Measurements from ENCODE around the gene CNR2. TPM values are rescaled to one million over a fixed set of nuclear protein-coding genes. Genes with fewer than 3 reads are reported as not detected.

Gene CNR2
- total RNA-seq, 2 donors from 2014 or later, result not detected

- DNase-seq, result no peak
- intact Hi-C loops (cut with DNase I), result no loop called here
- no peak for ATAC-seq
These were observed 14.1 kb downstream of the CNR2 start for GRCh38 chr1:23899070-23899469.

DNA sequence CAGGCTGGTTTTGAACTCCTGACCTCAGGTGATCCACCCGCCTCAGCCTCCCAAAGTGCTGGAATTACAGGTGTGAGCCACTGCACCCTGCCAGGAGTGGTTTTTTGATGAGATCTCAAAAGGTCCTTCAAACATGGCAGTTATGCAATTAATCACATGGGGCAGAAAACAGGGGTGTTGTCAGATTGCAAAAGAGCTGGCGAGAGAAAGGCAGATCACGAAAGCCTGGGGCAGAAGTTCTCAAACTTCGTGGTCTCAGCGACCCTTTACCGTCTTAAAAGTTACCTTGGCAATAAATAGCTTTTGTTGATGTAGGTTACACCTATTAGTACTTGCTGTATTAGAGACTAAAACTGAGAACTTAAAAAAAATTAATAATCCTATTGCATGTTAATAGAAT lies 16.1 kb downstream of the CNR2 start:
- DNase-seq, result no peak
- intact Hi-C loops (cut with DNase I), result no loop called here
- no peak for ATAC-seq

- intact Hi-C loops (cut with DNase I), result no loop called here
- DNase-seq, result no peak
- ATAC-seq, result no peak
These were observed 16.7 kb downstream of the CNR2 start for GRCh38 chr1:23896491-23896890.

DNA sequence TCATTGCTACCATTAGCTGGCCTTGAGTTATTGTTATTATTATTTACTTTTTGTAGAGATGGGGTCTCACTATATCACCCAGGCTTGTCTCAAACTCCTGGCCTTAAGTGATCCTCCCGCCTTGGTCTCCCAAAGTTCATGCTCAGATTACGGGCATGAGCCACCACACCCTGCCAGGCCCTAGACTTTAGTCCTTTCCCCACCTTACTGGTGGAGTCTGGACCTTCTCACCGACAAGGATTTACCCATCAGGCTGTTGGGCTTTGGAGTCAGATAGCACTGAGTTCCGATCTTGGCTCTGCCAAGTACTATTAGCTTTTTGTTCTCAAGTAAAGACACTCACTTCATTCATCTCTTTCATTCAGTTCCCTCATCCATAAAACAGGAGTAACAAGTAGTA lies 17.2 kb downstream of the CNR2 start:
- intact Hi-C loops (cut with DNase I), result no loop called here
- DNase-seq (no peak), ATAC-seq (no peak)

- intact Hi-C loops (cut with DNase I), result no loop called here
- ATAC-seq, result peak in 1 of 2 donors; percentile 49
These were observed 18.1 kb downstream of the CNR2 start for GRCh38 chr1:23895082-23895481.

GRCh38 chr1:23889074-23889473 lies 24.1 kb downstream of the CNR2 start:
- no peak for ATAC-seq
- intact Hi-C loops (cut with DNase I), result no loop called here
- no peak for DNase-seq

More at GRCh38 chr1:23895082-23895481, 18.1 kb downstream of the CNR2 start:
- DNase-seq, result no peak

- DNase-seq (no peak), ATAC-seq (no peak)
- intact Hi-C loops (cut with DNase I), result no loop called here
These were observed 27.9 kb downstream of the CNR2 start for GRCh38 chr1:23885222-23885621.

DNA sequence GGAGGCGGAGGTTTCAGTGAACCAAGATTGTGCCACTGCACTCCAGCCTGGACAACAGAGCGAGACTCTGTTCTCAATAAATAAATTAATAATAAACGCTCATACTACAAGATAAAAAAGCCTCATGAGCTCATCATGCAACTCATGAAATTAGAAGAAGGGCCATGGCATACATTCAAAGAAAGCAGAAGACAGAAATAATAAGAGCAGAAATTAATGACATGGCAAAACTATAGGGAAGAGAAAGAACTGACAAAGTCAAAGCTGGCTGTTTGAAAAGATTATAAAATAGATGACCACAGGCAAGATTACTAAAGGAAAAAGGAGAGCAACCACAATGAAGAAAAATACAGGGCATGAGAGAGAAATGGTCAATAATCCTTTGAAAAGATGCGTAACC lies 30.4 kb downstream of the CNR2 start:
- intact Hi-C loops (cut with DNase I), result no loop called here
- no peak for DNase-seq
- no peak for ATAC-seq

- DNase-seq (no peak), ATAC-seq (no peak)
- intact Hi-C loops (cut with DNase I), result no loop called here
These were observed 33.4 kb downstream of the CNR2 start for GRCh38 chr1:23879809-23880208.

GRCh38 chr1:23878668-23879067 lies 34.5 kb downstream of the CNR2 start:
- DNase-seq (no peak), ATAC-seq (no peak)
- intact Hi-C loops (cut with DNase I), result no loop called here

DNA sequence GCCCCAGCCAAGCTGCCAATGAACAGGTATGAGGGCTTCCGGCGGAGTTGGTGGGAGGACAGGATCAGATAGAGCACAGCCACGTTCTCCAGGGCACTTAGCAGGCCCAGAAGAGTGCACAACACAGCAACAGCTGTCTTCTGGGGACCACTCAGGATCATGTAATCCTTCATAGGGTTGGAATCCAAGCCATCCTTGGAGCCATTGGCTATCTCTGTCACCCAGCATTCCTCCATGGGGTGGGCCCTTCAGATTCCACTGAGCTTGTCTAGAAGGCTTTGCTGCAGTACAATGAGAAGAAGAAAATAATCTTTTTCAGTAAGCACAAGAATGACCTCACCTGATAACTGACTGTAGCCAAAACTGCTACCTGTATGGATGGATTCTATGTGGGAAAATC lies 37.8 kb downstream of the CNR2 start:
- intact Hi-C loops (cut with DNase I), result no loop called here
- DNase-seq (no peak), ATAC-seq (no peak)

DNA sequence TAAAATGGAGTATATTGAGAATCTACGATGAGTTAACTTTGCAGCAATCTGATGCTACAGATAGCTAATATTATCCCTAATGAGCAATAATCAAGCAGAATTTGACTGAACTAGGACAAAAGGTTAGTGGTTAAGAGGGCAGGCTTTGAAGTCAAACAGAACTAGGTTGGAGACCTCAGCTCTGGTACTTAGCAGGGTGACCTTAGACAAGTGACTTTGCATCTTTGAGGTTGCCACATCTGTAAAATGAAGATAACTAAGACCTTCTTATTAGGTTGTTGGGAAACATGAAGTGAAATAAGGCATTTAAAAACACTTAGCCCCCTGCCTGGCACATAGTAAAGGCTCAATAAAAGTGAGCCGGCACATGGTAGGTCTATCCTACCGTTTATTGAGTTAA lies 40.7 kb downstream of the CNR2 start:
- DNase-seq, result no peak
- intact Hi-C loops (cut with DNase I), result no loop called here
- ATAC-seq, result no peak

DNA sequence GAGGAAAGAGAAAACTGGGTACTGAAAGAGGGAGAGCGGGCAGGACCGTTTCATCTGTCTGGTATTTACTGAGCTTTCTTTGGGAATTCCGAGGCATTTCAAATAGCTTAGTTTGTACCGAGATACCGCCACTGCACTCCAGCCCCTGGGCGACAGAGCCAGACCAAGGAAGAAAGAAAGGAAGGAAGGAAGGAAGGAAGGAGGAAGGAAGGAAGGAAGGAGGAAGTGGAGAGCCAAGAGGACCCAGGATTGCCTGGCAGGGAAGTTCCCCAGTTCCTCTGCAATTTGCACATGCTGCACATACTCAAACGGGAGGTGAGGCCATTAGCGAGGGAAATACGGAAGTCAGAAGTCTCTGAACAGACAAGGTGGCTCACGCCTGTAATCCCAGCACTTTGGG lies 44.1 kb downstream of the CNR2 start:
- intact Hi-C loops (cut with DNase I), result loop anchor here in 1 of 2 donors (5.0 kb wide), 2 partner anchors 62 to 97 kb away; no protein-coding TSS in a partner anchor
- ATAC-seq (no peak), DNase-seq (no peak)

DNA sequence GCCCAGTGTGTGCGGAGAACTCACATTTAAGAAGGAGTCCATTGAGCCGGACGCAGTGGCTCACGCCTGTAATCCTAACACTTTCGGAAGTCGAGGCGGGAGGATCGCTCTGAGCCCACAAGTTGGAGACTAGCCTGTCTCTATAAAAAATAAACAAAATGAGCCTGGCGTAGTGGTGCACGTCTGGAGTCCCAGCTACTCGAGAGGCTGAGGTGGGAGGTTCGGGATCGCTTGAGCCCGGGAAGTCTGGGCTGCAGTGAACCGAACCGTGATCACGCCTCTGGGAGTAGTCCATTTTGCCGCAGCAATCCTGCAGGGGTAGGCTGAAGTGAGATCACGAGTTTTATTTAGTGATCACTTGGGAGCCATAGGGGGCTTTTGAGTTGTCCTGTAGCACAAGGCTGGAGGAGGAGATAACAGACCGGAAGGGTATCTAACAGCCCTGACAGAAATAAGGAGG lies 44.6 kb downstream of the CNR2 start:
- DNase-seq, result peak; percentile 33
- ATAC-seq, result peak; percentile 42 to 47
- intact Hi-C loops (cut with DNase I), result loop anchor here in 1 of 2 donors (5.0 kb wide), 2 partner anchors 61 to 96 kb away; no protein-coding TSS in a partner anchor

DNA sequence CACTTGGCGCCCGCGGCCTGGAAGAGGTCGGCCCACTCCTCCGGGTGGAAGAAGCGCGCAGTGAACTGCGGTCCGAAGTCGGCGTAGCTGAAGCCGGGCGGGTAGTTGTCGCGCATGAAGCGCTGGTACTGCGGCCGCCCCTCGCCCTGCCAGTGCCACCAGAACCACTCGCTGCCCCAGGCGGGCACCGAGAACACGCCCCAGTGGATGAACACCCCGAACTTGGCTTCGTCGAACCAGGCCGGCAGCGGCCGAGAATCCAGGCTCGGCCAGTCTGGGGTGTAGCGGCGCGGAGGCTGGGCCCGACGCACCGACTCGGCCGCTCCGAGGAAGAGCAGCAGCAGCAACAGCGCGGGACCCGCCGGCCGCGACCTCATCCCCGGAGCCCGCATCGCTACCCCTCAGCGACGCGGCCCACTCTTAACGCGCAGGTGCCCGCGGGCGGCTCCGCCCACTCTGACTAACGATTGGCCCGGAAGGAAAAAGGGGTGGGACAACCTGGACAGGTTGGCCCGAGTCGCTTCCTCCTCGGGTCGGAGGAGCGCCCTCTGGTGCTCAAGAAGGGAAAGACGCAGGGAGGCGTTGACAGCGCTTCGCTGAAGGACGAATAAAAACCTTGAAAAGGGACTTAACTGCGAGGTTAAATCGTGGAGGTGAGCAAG lies 45.1 kb downstream of the CNR2 start, which contains the start of gene FUCA1:
TSS of gene FUCA1 (minus strand) at position 396 of the 662 bp plus-strand sequence. CDS start at position 392, 4 bp downstream.
- intact Hi-C loops (cut with DNase I), result loop anchor here in 1 of 2 donors (5.0 kb wide), 2 partner anchors 61 to 96 kb away; no protein-coding TSS in a partner anchor
- ATAC-seq (peak; percentile 99), DNase-seq (peak; percentile 92)

DNA sequence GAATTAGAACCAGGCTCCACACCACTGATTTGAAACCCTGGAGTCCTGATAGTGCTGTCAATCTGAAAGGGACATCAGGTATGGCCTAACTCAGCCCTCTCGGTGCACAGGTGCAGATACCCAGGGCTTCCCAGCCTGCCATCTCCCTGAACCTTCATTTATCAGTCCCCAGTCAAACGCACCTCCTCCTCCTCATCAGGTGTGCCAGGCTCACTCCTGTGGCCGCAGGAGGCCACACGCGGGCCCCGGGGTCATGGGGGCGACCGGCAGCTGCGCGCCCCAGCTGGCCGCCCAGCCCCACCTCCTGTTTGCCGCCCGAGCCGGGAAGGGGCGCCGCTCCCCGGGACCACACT lies 45.6 kb downstream of the CNR2 start:
- ATAC-seq, result no peak
- intact Hi-C loops (cut with DNase I), result loop anchor here in 1 of 2 donors (5.0 kb wide), 2 partner anchors 60 to 95 kb away; no protein-coding TSS in a partner anchor
- no peak for DNase-seq

DNA sequence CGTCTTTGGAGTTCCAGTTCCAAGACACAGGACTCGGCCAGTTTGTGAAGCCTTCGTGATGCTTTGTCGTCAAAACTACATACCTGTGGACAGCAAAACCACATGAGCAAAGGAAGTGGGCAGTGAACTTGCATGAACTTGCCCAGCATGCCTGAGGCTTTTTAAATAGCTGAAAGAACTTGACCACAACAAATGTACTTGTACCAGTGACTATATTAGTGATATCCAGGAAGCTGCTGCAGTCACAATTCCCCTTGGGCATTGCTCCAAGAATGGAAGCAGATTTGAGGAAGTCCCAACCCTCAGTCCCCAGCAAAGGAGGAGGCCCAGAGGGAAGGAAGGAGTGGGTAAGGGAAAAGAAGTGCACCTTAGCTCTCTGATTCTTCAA lies 47.6 kb downstream of the CNR2 start:
- no peak for ATAC-seq
- intact Hi-C loops (cut with DNase I), result loop anchor here in 1 of 2 donors (5.0 kb wide), 2 partner anchors 58 to 93 kb away; no protein-coding TSS in a partner anchor
- no peak for DNase-seq

DNA sequence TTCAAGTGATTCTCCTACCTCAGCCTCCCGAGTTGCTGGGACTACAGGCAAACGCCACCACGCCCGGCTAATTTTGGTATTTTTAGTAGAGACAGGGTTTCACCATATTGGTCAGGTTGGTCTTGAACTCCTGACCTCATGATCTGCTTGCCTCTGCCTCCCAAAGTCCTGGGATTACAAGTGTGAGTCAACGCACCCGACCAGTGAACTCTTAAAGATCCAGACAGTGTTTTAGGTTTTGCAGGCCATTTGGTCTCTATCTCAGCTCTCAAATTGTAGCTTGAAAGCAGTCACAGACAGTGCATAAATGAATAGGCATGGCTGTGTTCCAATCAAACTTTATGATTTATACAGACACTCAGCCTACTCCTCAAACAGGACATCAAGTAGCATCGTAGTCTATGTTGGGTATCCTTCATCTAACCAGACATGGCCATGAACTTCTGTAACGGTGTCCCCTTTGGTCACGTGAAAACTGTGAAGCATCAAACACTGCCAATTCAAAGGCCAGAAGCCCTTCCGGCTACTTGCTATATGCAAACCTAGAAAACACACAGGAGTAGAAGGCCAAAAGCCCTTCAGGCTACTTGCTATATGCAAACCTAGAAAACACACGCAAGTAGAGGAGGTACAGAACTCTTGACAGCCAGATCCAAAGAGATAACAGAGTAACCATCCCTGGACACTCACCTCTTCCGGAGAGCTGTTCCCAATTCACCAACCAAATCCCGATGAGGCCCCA lies 48.2 kb downstream of the CNR2 start:
- intact Hi-C loops (cut with DNase I), result loop anchor here in 1 of 2 donors (5.0 kb wide), 2 partner anchors 58 to 93 kb away; no protein-coding TSS in a partner anchor
- ATAC-seq, result no peak
- DNase-seq, result no peak

- intact Hi-C loops (cut with DNase I), result no loop called here
- ATAC-seq (no peak), DNase-seq (no peak)
These were observed 50.5 kb downstream of the CNR2 start for GRCh38 chr1:23862640-23863039.

- ATAC-seq, result no peak
- no peak for DNase-seq
- intact Hi-C loops (cut with DNase I), result no loop called here
These were observed 58.6 kb downstream of the CNR2 start for GRCh38 chr1:23854568-23854967.

All from left cardiac atrium (tissue), 4 donors.